ENCODE measurements around the gene POLE. TPM values are rescaled to one million over a fixed set of nuclear protein-coding genes. Genes with fewer than 3 reads are reported as not detected.

The POLE gene
- total and polyA plus RNA-seq, 2 of the 4 experiments (the other 2 are of a cell fraction) = 17.2 to 20.7 TPM

DNA sequence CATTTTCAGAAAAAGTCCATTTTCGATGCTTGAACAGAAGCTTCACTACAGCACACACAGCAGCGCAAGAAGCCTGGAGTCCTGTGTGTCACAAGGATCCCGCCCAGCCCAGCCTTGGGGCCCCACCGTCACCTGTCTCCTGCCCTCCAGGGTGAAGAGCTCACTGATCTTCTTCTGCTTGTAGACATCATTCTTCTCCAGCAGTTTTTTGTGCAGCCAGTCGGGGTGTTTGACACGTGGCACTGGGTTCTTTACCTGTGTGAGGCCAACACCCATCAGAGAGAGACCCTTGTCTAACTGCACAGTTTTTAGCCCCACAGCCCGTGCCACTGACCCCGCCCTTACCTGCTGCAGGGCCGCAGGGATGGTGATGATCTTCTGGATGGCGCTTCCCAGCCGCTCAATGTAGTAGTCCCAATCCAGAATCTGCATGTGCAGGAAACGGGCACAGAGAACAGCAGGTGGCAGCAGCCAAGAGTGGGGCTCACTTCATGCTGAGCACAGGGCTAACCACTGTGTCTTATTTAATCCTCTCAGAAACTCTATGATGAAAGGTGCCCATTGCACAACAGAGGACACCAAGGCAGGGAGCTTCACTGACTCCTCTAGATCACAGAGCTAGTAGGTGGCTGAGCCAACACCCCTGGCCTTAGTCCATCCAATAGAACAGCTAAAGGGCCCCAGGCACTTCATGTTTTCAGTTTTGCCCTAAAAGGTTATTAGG is 30.0 kb downstream of the POLE start:
- no peak overlapping the region for H2BK120ac ChIP-seq (ENCODE audit: low read depth, low read length)
- no peak overlapping the region for H4K5ac ChIP-seq (ENCODE audit: low read depth, low read length)
- H3K9me1 ChIP-seq (ENCODE audit: insufficient read depth, low read length) = peaks cover 5% of the 10 kb centered on the region
- H2BK5ac ChIP-seq (ENCODE audit: low read depth, low read length, poor library complexity, severe bottlenecking) = no peak overlapping the region
- H2AFZ ChIP-seq (replicated peaks; ENCODE audit: low read length, poor library complexity) = no peak overlapping the region
- ChIA-PET CTCF (no interaction called here), POLR2A (ENCODE audit: unreplicated experiment) (no interaction called here)
- H3K4me2 ChIP-seq (ENCODE audit: low read depth, low read length) = no peak overlapping the region
- H3K18ac ChIP-seq (ENCODE audit: low read depth, low read length) = no peak overlapping the region
- no peaks in the 10 kb centered on the region for H4K20me1 ChIP-seq (ENCODE audit: insufficient read depth, low read length)
- H4K91ac ChIP-seq (ENCODE audit: insufficient read depth, low read depth, low read length) = no peak overlapping the region
- no peak for DNase-seq
- no TSS peak for BruUV-seq (replicated peaks)
- H3K27ac ChIP-seq (ENCODE audit: insufficient read depth, low read length) = no peak overlapping the region
- no peak overlapping the region for H2AK5ac ChIP-seq (ENCODE audit: low read depth, low read length)
- no peak overlapping the region for H4K8ac ChIP-seq (ENCODE audit: low read depth in 2 of 2, low read length in 2 of 2)
- TF ChIP-seq SMC3 (IDR thresholded peaks at IDR 0.05; ENCODE audit: low read depth, low read length) = no peak
- TF ChIP-seq POLR2A (IDR thresholded peaks at IDR 0.05; ENCODE audit: low read depth, low read length) = no peak
- TF ChIP-seq NFE2L2 (IDR thresholded peaks at IDR 0.05; ENCODE audit: low read depth, low read length) = no peak
- no peak for TF ChIP-seq FOS (IDR thresholded peaks at IDR 0.05; ENCODE audit: low read depth, low read length)
- TF ChIP-seq MAZ (IDR thresholded peaks at IDR 0.05; ENCODE audit: borderline replicate concordance, low read depth, low read length) = no peak
- TF ChIP-seq, protein P1, sequence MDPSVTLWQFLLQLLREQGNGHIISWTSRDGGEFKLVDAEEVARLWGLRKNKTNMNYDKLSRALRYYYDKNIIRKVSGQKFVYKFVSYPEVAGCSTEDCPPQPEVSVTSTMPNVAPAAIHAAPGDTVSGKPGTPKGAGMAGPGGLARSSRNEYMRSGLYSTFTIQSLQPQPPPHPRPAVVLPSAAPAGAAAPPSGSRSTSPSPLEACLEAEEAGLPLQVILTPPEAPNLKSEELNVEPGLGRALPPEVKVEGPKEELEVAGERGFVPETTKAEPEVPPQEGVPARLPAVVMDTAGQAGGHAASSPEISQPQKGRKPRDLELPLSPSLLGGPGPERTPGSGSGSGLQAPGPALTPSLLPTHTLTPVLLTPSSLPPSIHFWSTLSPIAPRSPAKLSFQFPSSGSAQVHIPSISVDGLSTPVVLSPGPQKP (IDR thresholded peaks at IDR 0.05; ENCODE audit: borderline replicate concordance, low read depth, low read length) = no peak
- TF ChIP-seq RCOR1 (IDR thresholded peaks at IDR 0.05; ENCODE audit: insufficient replicate concordance, low read length) = no peak
- no peak for TF ChIP-seq USF2 (IDR thresholded peaks at IDR 0.05; ENCODE audit: low read depth, low read length)
- TF ChIP-seq BHLHE40 (IDR thresholded peaks at IDR 0.05; ENCODE audit: low read depth, low read length) = no peak
- no peak for TF ChIP-seq RAD21 (IDR thresholded peaks at IDR 0.05; ENCODE audit: low read length)
- TF ChIP-seq CEBPB (IDR thresholded peaks at IDR 0.05; ENCODE audit: low read depth, low read length) = no peak
- no peak for TF ChIP-seq MXI1 (IDR thresholded peaks at IDR 0.05; ENCODE audit: borderline replicate concordance, low read depth, low read length)
- TF ChIP-seq RFX5 (IDR thresholded peaks at IDR 0.05; ENCODE audit: low read depth, low read length) = no peak
- TF ChIP-seq CTCF (conservative IDR thresholded peaks at IDR 0.05; ENCODE audit: low read depth, low read length) = no peak
- TF ChIP-seq MAFK (IDR thresholded peaks at IDR 0.05; ENCODE audit: low read depth, low read length) = no peak
- no peak for TF ChIP-seq CHD1 (IDR thresholded peaks at IDR 0.05; ENCODE audit: low read depth, low read length)
- WGBS, 2 experiments (ENCODE audit: extremely low coverage in 2 of 2, insufficient read length in 1 of 2) = 100% methylated on average over 1 of the region's 12 CpGs; no CpG with 5 or more reads in 1 of the 2 experiments
- in situ Hi-C loops (cut with MboI; ENCODE audit: low sequenced_read_pairs) (no loop called here), intact Hi-C loops (cut with micrococcal nuclease) (no loop called here), dilution Hi-C loops (cut with HindIII; ENCODE audit: low sequenced_read_pairs, unreplicated experiment) (no loop called here)
- no peak overlapping the region for H2BK20ac ChIP-seq (ENCODE audit: low read depth, low read length)
- peaks cover 40% of the 10 kb centered on the region for H3K36me3 ChIP-seq (ENCODE audit: control insufficient read depth, insufficient read depth, low read length)
- no peak overlapping the region for H2BK15ac ChIP-seq (ENCODE audit: low read depth, low read length)
- no peaks in the 10 kb centered on the region for H3K9me3 ChIP-seq (ENCODE audit: control insufficient read depth, insufficient read depth, low read length)
- no peak overlapping the region for H3K9ac ChIP-seq (ENCODE audit: low read depth, low read length)
- no peak for ATAC-seq (ENCODE audit: low read depth)
- no peak overlapping the region for H3K4ac ChIP-seq (ENCODE audit: low read depth, low read length)
- no peak overlapping the region for H3K56ac ChIP-seq (ENCODE audit: extremely low read depth, insufficient read depth, low read length)
- H3K23ac ChIP-seq (ENCODE audit: low read depth, low read length) = no peak overlapping the region
- no peak overlapping the region for H3K4me3 ChIP-seq (ENCODE audit: insufficient read depth, low read depth, low read length)
- no peaks in the 10 kb centered on the region for H3K4me1 ChIP-seq (ENCODE audit: control insufficient read depth, insufficient read depth, low read length)
- H3K27me3 ChIP-seq (ENCODE audit: control insufficient read depth, insufficient read depth, low read length) = no peaks in the 10 kb centered on the region
- H2AK9ac ChIP-seq (replicated peaks; ENCODE audit: low read depth, low read length, poor library complexity) = no peak overlapping the region
- H3K14ac ChIP-seq (replicated peaks; ENCODE audit: low read depth, low read length) = no peak overlapping the region
- H3K79me1 ChIP-seq (ENCODE audit: low read depth in 1 of 2, low read length in 2 of 2) = no peaks in the 10 kb centered on the region

Data from IMR-90 (cell line).